Measurements from ENCODE around the gene AHSG.

DNA sequence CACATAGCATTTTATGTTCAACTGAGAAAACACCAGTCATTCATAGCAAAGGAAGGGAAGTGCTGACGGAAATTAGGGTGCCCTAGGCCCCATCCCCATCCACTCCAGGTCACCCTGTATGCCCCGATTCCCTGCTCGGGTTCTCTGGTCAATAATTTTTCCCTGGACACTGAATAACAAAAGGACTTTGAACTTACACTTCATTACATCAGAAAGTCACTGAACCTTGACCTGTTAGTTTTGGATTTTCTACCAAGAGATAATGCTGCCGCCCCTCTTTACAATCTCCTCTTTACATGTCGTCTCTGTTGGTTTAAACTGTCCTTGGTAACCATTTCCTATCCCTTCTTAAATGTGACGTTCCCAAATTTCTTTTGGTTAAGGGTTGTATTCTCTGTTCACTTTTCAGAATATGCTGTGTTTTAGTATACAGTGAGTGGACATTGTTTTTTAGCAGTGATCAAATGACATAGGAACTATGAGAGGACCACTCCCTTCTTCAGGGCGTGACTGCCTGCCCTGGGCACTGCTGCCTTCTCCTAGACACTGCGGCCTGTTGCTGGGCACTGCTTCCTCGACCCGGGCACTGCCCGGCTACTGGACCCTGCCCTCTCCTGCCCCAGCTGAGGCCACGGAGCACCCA lies 13.6 kb upstream of the AHSG start:
- TF ChIP-seq ZBTB7A (tag by site-specific recombination; IDR thresholded peaks at IDR 0.05; ENCODE audit: low read depth) (no peak), ZNF121 (tag by site-specific recombination; IDR thresholded peaks at IDR 0.05) (no peak), ZSCAN30 (tag by site-specific recombination; IDR thresholded peaks at IDR 0.05) (no peak), YY1 (tag by site-specific recombination; IDR thresholded peaks at IDR 0.05) (no peak), ZNF274 (IDR thresholded peaks at IDR 0.05; ENCODE audit: low read length) (no peak), ZNF274 (tag by site-specific recombination; IDR thresholded peaks at IDR 0.05; ENCODE audit: borderline replicate concordance) (no peak), ZNF501 (tag by site-specific recombination; IDR thresholded peaks at IDR 0.05) (no peak), IKZF3 (tag by site-specific recombination; IDR thresholded peaks at IDR 0.05) (no peak), ZNF184 (tag by site-specific recombination; IDR thresholded peaks at IDR 0.05) (no peak), KLF9 (tag by site-specific recombination; IDR thresholded peaks at IDR 0.05; ENCODE audit: low read depth) (no peak), ZNF324 (tag by site-specific recombination; IDR thresholded peaks at IDR 0.05) (no peak)
- TF ChIP-seq, protein P1, sequence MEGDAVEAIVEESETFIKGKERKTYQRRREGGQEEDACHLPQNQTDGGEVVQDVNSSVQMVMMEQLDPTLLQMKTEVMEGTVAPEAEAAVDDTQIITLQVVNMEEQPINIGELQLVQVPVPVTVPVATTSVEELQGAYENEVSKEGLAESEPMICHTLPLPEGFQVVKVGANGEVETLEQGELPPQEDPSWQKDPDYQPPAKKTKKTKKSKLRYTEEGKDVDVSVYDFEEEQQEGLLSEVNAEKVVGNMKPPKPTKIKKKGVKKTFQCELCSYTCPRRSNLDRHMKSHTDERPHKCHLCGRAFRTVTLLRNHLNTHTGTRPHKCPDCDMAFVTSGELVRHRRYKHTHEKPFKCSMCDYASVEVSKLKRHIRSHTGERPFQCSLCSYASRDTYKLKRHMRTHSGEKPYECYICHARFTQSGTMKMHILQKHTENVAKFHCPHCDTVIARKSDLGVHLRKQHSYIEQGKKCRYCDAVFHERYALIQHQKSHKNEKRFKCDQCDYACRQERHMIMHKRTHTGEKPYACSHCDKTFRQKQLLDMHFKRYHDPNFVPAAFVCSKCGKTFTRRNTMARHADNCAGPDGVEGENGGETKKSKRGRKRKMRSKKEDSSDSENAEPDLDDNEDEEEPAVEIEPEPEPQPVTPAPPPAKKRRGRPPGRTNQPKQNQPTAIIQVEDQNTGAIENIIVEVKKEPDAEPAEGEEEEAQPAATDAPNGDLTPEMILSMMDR (tag by site-specific recombination; IDR thresholded peaks at IDR 0.05), result no peak
- TF ChIP-seq, protein P2, sequence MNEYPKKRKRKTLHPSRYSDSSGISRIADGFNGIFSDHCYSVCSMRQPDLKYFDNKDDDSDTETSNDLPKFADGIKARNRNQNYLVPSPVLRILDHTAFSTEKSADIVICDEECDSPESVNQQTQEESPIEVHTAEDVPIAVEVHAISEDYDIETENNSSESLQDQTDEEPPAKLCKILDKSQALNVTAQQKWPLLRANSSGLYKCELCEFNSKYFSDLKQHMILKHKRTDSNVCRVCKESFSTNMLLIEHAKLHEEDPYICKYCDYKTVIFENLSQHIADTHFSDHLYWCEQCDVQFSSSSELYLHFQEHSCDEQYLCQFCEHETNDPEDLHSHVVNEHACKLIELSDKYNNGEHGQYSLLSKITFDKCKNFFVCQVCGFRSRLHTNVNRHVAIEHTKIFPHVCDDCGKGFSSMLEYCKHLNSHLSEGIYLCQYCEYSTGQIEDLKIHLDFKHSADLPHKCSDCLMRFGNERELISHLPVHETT (tag by site-specific recombination; IDR thresholded peaks at IDR 0.05), result no peak
- TF ChIP-seq, protein P3, sequence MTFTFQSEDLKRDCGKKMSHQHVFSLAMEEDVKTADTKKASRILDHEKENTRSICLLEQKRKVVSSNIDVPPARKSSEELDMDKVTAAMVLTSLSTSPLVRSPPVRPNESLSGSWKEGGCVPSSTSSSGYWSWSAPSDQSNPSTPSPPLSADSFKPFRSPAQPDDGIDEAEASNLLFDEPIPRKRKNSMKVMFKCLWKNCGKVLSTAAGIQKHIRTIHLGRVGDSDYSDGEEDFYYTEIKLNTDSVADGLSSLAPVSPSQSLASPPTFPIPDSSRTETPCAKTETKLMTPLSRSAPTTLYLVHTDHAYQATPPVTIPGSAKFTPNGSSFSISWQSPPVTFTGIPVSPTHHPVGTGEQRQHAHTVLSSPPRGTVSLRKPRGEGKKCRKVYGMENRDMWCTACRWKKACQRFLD (tag by site-specific recombination; IDR thresholded peaks at IDR 0.05), result no peak
- TF ChIP-seq, protein P4, sequence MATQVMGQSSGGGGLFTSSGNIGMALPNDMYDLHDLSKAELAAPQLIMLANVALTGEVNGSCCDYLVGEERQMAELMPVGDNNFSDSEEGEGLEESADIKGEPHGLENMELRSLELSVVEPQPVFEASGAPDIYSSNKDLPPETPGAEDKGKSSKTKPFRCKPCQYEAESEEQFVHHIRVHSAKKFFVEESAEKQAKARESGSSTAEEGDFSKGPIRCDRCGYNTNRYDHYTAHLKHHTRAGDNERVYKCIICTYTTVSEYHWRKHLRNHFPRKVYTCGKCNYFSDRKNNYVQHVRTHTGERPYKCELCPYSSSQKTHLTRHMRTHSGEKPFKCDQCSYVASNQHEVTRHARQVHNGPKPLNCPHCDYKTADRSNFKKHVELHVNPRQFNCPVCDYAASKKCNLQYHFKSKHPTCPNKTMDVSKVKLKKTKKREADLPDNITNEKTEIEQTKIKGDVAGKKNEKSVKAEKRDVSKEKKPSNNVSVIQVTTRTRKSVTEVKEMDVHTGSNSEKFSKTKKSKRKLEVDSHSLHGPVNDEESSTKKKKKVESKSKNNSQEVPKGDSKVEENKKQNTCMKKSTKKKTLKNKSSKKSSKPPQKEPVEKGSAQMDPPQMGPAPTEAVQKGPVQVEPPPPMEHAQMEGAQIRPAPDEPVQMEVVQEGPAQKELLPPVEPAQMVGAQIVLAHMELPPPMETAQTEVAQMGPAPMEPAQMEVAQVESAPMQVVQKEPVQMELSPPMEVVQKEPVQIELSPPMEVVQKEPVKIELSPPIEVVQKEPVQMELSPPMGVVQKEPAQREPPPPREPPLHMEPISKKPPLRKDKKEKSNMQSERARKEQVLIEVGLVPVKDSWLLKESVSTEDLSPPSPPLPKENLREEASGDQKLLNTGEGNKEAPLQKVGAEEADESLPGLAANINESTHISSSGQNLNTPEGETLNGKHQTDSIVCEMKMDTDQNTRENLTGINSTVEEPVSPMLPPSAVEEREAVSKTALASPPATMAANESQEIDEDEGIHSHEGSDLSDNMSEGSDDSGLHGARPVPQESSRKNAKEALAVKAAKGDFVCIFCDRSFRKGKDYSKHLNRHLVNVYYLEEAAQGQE (tag by site-specific recombination; IDR thresholded peaks at IDR 0.05), result no peak
